SK-N-DZ (cell line): Measurements from ENCODE around the gene ERBB2.

Experiments
- DNase-seq: peaks from one replicate; pipeline ENCODE4 v3.0.0-alpha.2; 2015; ENCODE audit warnings: low spot score

The ERBB2 gene

GRCh38 chr17:39665642-39666224 is 34.1 kb upstream of the ERBB2 start:
- no peak for DNase-seq

DNA sequence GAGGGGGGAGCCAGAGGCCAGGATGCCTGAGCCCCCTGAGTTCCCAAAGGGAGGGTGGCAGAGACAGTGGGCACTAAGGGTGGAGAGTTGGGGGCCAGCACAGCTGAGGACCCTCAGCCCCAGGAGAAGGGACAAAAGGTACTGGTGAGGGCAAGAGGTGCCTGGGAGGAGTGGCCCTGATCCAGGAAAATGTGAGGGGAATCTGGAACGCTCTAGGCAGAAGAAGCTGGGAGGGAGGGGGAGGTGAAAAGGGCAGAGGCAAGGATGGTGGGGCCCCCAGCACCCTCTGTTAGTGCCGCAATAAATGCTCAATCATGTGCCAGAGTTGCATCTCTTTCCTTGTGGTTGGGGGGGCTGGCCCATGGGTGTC is 33.6 kb upstream of the ERBB2 start:
- DNase-seq: no peak

GRCh38 chr17:39666601-39667261 is 33.1 kb upstream of the ERBB2 start:
- no peak for DNase-seq

- DNase-seq: no peak
These were observed 32.5 kb upstream of the ERBB2 start for GRCh38 chr17:39667262-39667944.

- DNase-seq: peak; percentile 68
These were observed 31.6 kb upstream of the ERBB2 start, which contains the start of gene PNMT for GRCh38 chr17:39667945-39668924. Gene PNMT (plus strand): TSS chr17:39668453. CDS start chr17:39668476, 23 bp downstream.

- DNase-seq: no peak
These were observed 29.7 kb upstream of the ERBB2 start for GRCh38 chr17:39669897-39670735.

DNA sequence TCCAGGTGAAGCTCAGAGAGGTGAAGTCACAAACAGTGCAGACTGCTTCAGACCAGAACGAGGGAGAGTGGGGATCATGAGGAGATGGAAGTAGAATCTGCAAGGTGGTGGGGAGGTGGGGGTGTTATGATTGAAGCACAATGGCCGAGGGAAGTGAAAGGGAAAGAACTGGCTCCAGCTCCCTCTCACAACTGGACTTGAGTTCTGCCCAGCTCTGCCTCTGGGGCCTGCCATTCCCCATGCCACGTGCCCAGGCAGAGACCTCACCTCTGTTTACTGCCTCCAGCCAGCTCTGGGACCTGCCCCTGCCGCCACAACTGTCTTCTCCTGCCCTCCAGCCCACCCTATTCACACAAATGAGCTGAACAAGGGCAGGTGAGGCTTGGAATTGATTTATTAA is 29.1 kb upstream of the ERBB2 start:
- DNase-seq: no peak

- DNase-seq: peak; percentile 63
These were observed 28.0 kb upstream of the ERBB2 start for GRCh38 chr17:39671651-39672521.

DNA sequence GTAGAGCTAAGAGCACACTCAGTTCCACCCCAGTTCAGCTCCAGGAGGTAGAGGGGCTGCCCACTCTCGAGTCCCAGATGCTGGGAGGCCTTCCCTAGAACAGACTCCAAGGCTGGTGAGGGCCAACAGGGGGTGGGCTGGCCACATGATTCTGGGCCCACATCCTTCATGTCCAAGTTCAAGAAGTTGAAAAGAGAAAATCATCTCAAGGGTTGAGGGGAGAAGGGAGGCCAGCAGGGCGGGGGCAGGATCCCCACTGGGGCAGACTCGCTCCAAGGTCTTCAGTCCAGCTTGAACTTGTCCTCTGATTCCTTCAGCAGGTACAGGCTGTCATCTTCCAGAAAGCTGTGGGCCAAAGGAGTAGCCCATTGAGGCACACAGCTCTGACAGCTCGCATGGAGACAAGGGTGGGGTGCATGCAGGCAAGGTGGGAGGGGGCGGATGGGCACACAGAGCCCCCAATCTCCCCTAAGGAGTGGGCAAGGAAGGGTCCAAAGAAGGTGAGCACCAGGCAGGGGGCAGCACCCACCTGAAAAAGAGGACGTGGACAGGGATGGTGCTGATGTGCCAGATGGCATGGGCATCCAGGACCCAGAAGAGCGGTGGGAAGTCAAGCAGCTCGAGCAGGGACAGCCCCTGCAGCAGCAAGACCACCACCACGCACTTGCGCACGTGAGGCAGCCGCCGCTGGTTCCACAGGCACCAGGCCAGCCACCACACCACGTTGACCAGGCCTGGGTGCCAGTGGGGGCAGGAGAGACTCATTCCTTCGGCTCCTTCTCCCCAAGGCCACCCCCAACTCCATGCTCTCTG is 27.1 kb upstream of the ERBB2 start:
- no peak for DNase-seq

GRCh38 chr17:39673335-39674081 is 26.4 kb upstream of the ERBB2 start:
- no peak for DNase-seq

GRCh38 chr17:39674179-39674578 is 25.7 kb upstream of the ERBB2 start:
- DNase-seq: no peak

DNA sequence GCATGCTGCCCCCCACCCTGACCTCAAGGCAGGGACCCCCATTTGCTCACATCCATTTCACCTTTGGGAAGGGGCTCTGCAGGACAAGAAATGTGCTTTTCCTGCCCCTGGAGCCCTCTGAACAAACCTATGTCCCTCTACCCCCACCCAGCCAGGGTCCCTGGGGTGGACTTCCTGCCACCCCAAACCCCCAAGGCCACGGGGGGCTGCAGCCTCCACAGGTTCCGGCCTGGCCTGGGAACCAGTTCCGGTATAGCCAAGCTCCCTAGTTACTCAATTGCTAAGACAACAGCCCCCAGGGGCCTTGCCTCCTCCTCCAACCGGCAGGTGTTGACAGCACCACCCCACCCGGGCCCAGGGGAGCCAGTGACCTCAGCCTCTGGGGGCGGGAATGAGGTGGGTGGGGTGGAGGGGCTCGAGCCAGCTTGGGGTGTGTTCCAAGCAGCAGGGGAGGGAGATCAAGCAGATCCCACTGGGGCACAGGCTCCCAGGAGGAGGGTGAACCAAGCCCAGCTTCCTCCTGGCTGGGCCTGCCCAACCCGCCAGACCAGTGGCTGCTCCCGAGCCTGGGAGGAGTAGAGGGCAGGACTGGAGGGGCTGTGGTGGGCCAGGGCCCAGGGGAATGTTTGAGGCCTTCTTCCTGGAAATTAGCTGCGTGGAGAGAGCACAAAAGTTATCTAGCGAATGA is 25.0 kb upstream of the ERBB2 start:
- no peak for DNase-seq

- no peak for DNase-seq
These were observed 24.3 kb upstream of the ERBB2 start for GRCh38 chr17:39675390-39676082.

DNA sequence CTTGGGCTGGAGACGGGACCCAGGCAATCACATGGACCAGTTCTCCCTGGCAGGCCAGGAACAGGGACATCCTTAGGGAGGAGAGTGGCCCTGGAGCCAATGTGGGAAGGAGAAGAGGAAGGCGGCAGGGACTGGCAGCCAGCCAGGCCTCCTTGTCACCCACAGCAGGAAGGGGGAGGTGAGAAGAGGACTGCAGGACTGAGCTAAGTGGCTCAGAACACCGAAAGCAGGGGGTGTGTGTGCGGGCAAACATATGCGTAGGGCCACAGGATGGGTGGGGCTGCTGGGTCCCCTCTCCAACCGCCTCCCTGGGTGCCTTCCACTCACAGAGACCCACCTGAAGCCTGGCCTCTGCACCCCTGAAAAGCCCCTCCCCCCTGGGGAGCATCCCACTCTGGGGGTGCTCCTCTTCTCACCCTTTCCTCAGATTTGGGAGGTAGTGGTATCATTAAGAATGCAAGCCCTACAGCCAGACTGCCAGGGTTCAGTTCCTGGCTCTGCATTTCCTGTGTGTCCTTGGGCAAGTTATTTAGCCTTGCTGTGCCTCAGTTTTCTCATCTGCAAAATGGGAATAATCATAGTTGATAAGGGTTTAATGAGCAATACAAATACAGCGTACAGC is 23.6 kb upstream of the ERBB2 start:
- DNase-seq: no peak

- DNase-seq: no peak
These were observed 22.8 kb upstream of the ERBB2 start for GRCh38 chr17:39677072-39677471.

- no peak for DNase-seq
These were observed 22.1 kb upstream of the ERBB2 start for GRCh38 chr17:39677542-39678339.
